ENCODE results near the gene HASPIN. TPM values are rescaled to one million over a fixed set of nuclear protein-coding genes. Genes with fewer than 3 reads are reported as not detected.

Gene HASPIN
- total and polyA plus RNA-seq, 2 of the 13 experiments (the other 11 are each of a cell fraction or from before 2014, with no cell fraction given), result 2.7 to 8.1 TPM

GRCh38 chr17:3754458-3755334, 31.0 kb downstream of the HASPIN start (continued):
- no peak for TF ChIP-seq BRD4 (CRISPR knock-in tag; IDR thresholded peaks at IDR 0.05)
- TF ChIP-seq ZNF562 (CRISPR knock-in tag; IDR thresholded peaks at IDR 0.05; ENCODE audit: borderline replicate concordance), result no peak
- no peak for TF ChIP-seq FOXM1 (CRISPR knock-in tag; IDR thresholded peaks at IDR 0.05)

GRCh38 chr17:3755335-3756030, 31.8 kb downstream of the HASPIN start:
- Histone ChIP-seq H3K4me3 (replicated peaks in 1 of 3; ENCODE audit: insufficient read depth in 1 of 3, low read depth in 2 of 3, low read length in 3 of 3) (no peak overlapping the region), H4K20me1 (ENCODE audit: insufficient read depth, low read length) (no peaks in the 10 kb centered on the region), H3K36me3 (replicated peaks in 1 of 2; ENCODE audit: control insufficient read depth in 1 of 2, insufficient read depth in 2 of 2, low read length in 2 of 2) (no peaks in the 10 kb centered on the region), H3K9ac (ENCODE audit: insufficient read depth, low read depth, low read length) (no peak overlapping the region), H3K4me1 (ENCODE audit: insufficient read depth, low read length) (no peaks in the 10 kb centered on the region), H2AFZ (ENCODE audit: low read length) (no peak overlapping the region), H3K27ac (ENCODE audit: extremely low read length, insufficient read depth, low read length) (no peak overlapping the region), H3K9me3 (ENCODE audit: low read length) (peaks cover 5% of the 10 kb centered on the region; the same call in 1 of the 2 replicates), H3K79me2 (ENCODE audit: insufficient read depth, low read length) (no peaks in the 10 kb centered on the region), H3K27me3 (ENCODE audit: control insufficient read depth in 1 of 2, insufficient read depth in 2 of 2, low read length in 2 of 2) (no peaks in the 10 kb centered on the region; a peak in 1 of 5 replicates), H3K4me2 (ENCODE audit: low read depth, low read length) (no peak overlapping the region)
- WGBS (ENCODE audit: low lambda C conversion rate), result 53% methylated on average over 12 of the region's 20 CpGs
- intact Hi-C loops (cut with micrococcal nuclease; ENCODE audit: unreplicated experiment), result no loop called here
- ChIA-PET CTCF (ENCODE audit: low intra/inter-chr PET ratio, low total read pairs) (no interaction called here), POLR2A (no interaction called here)
- TF ChIP-seq, protein P1, sequence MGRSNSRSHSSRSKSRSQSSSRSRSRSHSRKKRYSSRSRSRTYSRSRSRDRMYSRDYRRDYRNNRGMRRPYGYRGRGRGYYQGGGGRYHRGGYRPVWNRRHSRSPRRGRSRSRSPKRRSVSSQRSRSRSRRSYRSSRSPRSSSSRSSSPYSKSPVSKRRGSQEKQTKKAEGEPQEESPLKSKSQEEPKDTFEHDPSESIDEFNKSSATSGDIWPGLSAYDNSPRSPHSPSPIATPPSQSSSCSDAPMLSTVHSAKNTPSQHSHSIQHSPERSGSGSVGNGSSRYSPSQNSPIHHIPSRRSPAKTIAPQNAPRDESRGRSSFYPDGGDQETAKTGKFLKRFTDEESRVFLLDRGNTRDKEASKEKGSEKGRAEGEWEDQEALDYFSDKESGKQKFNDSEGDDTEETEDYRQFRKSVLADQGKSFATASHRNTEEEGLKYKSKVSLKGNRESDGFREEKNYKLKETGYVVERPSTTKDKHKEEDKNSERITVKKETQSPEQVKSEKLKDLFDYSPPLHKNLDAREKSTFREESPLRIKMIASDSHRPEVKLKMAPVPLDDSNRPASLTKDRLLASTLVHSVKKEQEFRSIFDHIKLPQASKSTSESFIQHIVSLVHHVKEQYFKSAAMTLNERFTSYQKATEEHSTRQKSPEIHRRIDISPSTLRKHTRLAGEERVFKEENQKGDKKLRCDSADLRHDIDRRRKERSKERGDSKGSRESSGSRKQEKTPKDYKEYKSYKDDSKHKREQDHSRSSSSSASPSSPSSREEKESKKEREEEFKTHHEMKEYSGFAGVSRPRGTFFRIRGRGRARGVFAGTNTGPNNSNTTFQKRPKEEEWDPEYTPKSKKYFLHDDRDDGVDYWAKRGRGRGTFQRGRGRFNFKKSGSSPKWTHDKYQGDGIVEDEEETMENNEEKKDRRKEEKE (IDR thresholded peaks at IDR 0.05), result no peak
- no peak for TF ChIP-seq YEATS4 (CRISPR knock-in tag; IDR thresholded peaks at IDR 0.05; ENCODE audit: borderline replicate concordance)
- no peak for TF ChIP-seq ATF2 (CRISPR knock-in tag; IDR thresholded peaks at IDR 0.05)
- TF ChIP-seq ZNF577 (CRISPR knock-in tag; IDR thresholded peaks at IDR 0.05; ENCODE audit: borderline replicate concordance, low read depth), result no peak
- TF ChIP-seq, protein P2, sequence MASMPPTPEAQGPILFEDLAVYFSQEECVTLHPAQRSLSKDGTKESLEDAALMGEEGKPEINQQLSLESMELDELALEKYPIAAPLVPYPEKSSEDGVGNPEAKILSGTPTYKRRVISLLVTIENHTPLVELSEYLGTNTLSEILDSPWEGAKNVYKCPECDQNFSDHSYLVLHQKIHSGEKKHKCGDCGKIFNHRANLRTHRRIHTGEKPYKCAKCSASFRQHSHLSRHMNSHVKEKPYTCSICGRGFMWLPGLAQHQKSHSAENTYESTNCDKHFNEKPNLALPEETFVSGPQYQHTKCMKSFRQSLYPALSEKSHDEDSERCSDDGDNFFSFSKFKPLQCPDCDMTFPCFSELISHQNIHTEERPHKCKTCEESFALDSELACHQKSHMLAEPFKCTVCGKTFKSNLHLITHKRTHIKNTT (CRISPR knock-in tag; IDR thresholded peaks at IDR 0.05), result no peak
- no peak for TF ChIP-seq ARNT (IDR thresholded peaks at IDR 0.05)
- no peak for TF ChIP-seq ZBTB38 (CRISPR knock-in tag; IDR thresholded peaks at IDR 0.05)
- no peak for TF ChIP-seq NFKBIZ (CRISPR knock-in tag; IDR thresholded peaks at IDR 0.05)
- TF ChIP-seq MAFK (conservative IDR thresholded peaks at IDR 0.05 in 1 of 2, IDR thresholded peaks at IDR 0.05 in 1 of 2; ENCODE audit: low read length in 2 of 2), result no peak
- no peak for TF ChIP-seq PRPF4 (IDR thresholded peaks at IDR 0.05; ENCODE audit: low read depth, low read length, poor library complexity, severe bottlenecking)
- BruUV-seq (replicated peaks), result no TSS peak
- ATAC-seq (no peak), FAIRE-seq (no peak), DNase-seq (ENCODE audit: low spot score) (no peak)
- in situ Hi-C loops (cut with HindIII; ENCODE audit: extremely low pct_ligation_motif_present, low pct_unique_long_range_greater_than_20kb), result no loop called here

All from HepG2 (cell line).